ENCODE results near the gene GREM1. TPM values are rescaled to one million over a fixed set of nuclear protein-coding genes. Genes with fewer than 3 reads are reported as not detected.
A peak's percentile ranks its signal among the peaks of the same experiment; 100 is the strongest.

Gene GREM1
- total RNA-seq, 1 experiment from 2014 or later: not detected

DNA sequence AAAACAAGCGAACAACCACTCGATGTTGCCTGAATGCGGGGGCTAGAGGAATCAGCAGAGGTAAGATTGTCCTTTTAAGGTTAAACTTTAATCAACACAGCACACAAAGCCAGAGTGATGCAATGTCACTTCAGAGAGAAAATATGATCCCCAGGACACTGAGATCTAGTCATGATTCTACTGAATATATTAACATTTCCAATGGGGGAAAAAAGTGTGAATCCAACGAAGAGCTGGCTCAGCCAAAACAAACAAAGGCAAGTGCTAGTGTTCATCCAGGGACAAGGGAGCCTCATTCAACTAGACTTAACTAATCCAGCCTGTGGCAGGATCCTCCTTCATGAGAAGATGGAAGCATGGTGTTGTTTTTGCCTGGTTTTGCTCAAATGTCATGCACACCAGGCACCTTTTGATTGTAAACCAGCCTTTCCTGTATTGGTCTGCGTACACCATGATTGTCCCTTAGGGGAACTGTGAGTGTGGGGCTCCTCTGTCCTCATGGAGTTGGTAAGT is 40.5 kb upstream of the GREM1 start:
- H3K4me1 Mint-ChIP-seq (ENCODE audit: insufficient read depth, unreplicated experiment): peaks cover 5% of the 10 kb centered on the region
- intact Hi-C loops (cut with micrococcal nuclease): no loop called here
- BruUV-seq (replicated peaks): no TSS peak
- no peak overlapping the region for H3K4me3 Mint-ChIP-seq (ENCODE audit: unreplicated experiment)
- H3K36me3 Mint-ChIP-seq (ENCODE audit: insufficient read depth, unreplicated experiment): no peaks in the 10 kb centered on the region
- peak; percentile 49 for DNase-seq (ENCODE audit: unreplicated experiment)
- H3K27ac Mint-ChIP-seq (ENCODE audit: low read depth, unreplicated experiment): no peak overlapping the region
- TF ChIP-seq, protein P1, sequence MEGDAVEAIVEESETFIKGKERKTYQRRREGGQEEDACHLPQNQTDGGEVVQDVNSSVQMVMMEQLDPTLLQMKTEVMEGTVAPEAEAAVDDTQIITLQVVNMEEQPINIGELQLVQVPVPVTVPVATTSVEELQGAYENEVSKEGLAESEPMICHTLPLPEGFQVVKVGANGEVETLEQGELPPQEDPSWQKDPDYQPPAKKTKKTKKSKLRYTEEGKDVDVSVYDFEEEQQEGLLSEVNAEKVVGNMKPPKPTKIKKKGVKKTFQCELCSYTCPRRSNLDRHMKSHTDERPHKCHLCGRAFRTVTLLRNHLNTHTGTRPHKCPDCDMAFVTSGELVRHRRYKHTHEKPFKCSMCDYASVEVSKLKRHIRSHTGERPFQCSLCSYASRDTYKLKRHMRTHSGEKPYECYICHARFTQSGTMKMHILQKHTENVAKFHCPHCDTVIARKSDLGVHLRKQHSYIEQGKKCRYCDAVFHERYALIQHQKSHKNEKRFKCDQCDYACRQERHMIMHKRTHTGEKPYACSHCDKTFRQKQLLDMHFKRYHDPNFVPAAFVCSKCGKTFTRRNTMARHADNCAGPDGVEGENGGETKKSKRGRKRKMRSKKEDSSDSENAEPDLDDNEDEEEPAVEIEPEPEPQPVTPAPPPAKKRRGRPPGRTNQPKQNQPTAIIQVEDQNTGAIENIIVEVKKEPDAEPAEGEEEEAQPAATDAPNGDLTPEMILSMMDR (IDR thresholded peaks at IDR 0.05; ENCODE audit: unreplicated experiment): no peak
- H3K27me3 Mint-ChIP-seq (ENCODE audit: insufficient read depth, unreplicated experiment): no peaks in the 10 kb centered on the region
- no peaks in the 10 kb centered on the region for H3K9me3 Mint-ChIP-seq (ENCODE audit: unreplicated experiment)
- CTCF ChIA-PET: interaction anchor here (0.9 kb wide), 1 partner anchor 259 kb away, joined by 4 read pairs; no protein-coding TSS in a partner anchor
- POLR2A ChIA-PET: no interaction called here

DNA sequence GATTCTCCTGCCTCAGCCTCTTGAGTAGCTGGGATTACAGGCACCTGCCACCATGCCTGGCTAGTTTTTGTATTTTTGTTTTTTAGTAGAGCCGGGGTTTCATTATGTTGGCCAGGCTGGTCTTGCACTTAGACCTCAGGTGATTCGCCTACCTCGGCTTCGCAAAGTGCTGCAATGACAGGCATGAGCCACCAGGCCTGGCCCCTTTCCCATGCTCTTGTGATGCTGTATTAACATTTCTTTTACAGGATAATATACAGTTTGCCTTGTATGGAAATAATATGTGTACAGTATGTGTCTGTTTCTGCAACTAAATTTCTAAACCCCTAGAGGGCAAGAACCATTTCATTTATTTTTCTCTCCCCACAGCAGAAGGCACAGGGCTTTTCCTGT is 38.5 kb upstream of the GREM1 start:
- Mint-ChIP-seq H3K36me3 (ENCODE audit: insufficient read depth, unreplicated experiment) (no peaks in the 10 kb centered on the region), H3K4me1 (ENCODE audit: insufficient read depth, unreplicated experiment) (peaks cover 25% of the 10 kb centered on the region), H3K27me3 (ENCODE audit: insufficient read depth, unreplicated experiment) (no peaks in the 10 kb centered on the region), H3K9me3 (ENCODE audit: unreplicated experiment) (no peaks in the 10 kb centered on the region), H3K27ac (ENCODE audit: low read depth, unreplicated experiment) (no peak overlapping the region), H3K4me3 (ENCODE audit: unreplicated experiment) (no peak overlapping the region)
- TF ChIP-seq, protein P1 (IDR thresholded peaks at IDR 0.05; ENCODE audit: unreplicated experiment): no peak
- intact Hi-C loops (cut with micrococcal nuclease): no loop called here
- ChIA-PET POLR2A (no interaction called here), CTCF (interaction anchor here (0.6 to 1.1 kb wide), 4 partner anchors 8 to 257 kb away, joined by 4 to 8 read pairs (median 4); no protein-coding TSS in a partner anchor)
- no peak for DNase-seq (ENCODE audit: unreplicated experiment)
- no TSS peak for BruUV-seq (replicated peaks)

DNA sequence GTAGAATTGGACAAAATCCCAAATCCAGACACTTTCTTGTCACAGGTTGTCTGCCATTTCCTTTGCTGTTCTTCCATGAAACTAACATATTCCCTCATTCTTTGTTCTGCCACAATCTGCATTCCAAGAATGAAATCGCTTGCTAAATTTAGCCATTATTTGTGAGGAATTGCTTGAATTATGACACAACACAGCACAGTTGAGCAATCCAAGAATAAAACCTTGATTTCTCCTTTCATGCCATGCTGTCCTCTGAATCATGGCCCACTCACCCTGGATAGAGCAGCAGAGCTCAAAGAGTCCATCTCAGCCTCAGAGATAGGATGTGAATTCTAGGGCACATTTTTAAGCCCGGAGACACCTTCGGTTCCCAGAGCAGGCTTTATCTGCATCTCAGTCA is 35.2 kb upstream of the GREM1 start:
- intact Hi-C loops (cut with micrococcal nuclease): no loop called here
- CTCF ChIA-PET: interaction anchor here (0.6 to 4.5 kb wide), 3 partner anchors 20 to 1055 kb away, joined by 3 to 28 read pairs (median 6); no protein-coding TSS in a partner anchor
- TF ChIP-seq, protein P1 (IDR thresholded peaks at IDR 0.05; ENCODE audit: unreplicated experiment): no peak
- DNase-seq (ENCODE audit: unreplicated experiment): peak; percentile 92
- no TSS peak for BruUV-seq (replicated peaks)
- no peaks in the 10 kb centered on the region for H3K27me3 Mint-ChIP-seq (ENCODE audit: insufficient read depth, unreplicated experiment)
- POLR2A ChIA-PET: interaction anchor here (1.0 to 1.7 kb wide), 3 partner anchors 10 to 25 kb away, joined by 3 to 6 read pairs (median 5); no protein-coding TSS in a partner anchor
- H3K27ac Mint-ChIP-seq (ENCODE audit: low read depth, unreplicated experiment): no peak overlapping the region
- H3K36me3 Mint-ChIP-seq (ENCODE audit: insufficient read depth, unreplicated experiment): no peaks in the 10 kb centered on the region
- H3K4me1 Mint-ChIP-seq (ENCODE audit: insufficient read depth, unreplicated experiment): peaks cover 58% of the 10 kb centered on the region
- no peak overlapping the region for H3K4me3 Mint-ChIP-seq (ENCODE audit: unreplicated experiment)
- peaks cover 8% of the 10 kb centered on the region for H3K9me3 Mint-ChIP-seq (ENCODE audit: unreplicated experiment)

DNA sequence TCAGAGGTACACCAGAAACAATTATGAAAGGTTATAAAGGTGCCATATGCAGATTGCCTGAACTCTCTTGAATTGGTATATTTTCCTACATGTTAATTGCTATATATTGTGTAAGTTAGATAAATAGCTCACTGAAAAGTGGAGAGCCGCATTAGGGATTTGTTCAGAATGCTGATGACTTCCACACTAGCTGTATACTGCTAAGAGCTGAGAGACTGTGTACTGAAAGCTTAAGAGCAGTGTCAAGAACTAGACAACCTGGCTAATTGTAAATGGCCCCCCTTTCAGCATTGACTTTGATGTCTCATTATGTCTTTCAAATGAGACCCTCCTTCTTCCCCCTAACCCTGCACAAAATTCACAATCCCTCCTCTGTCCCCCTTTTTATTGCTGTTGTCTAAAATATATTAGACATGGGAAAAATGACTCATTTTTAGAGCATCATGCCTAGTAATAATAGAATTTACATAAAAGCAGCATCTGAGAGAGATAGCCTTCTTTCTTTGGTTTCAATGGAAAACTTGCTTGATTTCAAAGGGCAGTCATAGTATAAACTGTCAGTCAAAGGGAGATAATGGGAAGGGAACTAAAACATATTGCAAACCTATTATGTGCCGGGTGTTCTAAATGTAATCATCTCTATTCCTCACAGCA is 34.7 kb upstream of the GREM1 start:
- no peaks in the 10 kb centered on the region for H3K36me3 Mint-ChIP-seq (ENCODE audit: insufficient read depth, unreplicated experiment)
- DNase-seq (ENCODE audit: unreplicated experiment): no peak
- H3K4me1 Mint-ChIP-seq (ENCODE audit: insufficient read depth, unreplicated experiment): peaks cover 62% of the 10 kb centered on the region
- intact Hi-C loops (cut with micrococcal nuclease): no loop called here
- peaks cover 8% of the 10 kb centered on the region for H3K9me3 Mint-ChIP-seq (ENCODE audit: unreplicated experiment)
- CTCF ChIA-PET: interaction anchor here (0.6 to 4.5 kb wide), 4 partner anchors 17 to 176 kb away, joined by 3 to 28 read pairs (median 5); no protein-coding TSS in a partner anchor
- H3K4me3 Mint-ChIP-seq (ENCODE audit: unreplicated experiment): no peak overlapping the region
- POLR2A ChIA-PET: interaction anchor here (1.0 to 1.7 kb wide), 3 partner anchors 9 to 25 kb away, joined by 3 to 6 read pairs (median 5); no protein-coding TSS in a partner anchor
- no TSS peak for BruUV-seq (replicated peaks)
- no peak overlapping the region for H3K27ac Mint-ChIP-seq (ENCODE audit: low read depth, unreplicated experiment)
- TF ChIP-seq, protein P1 (IDR thresholded peaks at IDR 0.05; ENCODE audit: unreplicated experiment): no peak
- H3K27me3 Mint-ChIP-seq (ENCODE audit: insufficient read depth, unreplicated experiment): no peaks in the 10 kb centered on the region
